NT2/D1 (cell line): ENCODE measurements around the gene TGFBR1.

Source experiments
- DNase-seq: peaks from one replicate; pipeline ENCODE4 v3.0.0-alpha.2; 2011; ENCODE audit warnings: low read depth, low spot score
- H3K27me3 ChIP-seq: 2 replicates; pipeline ENCODE4 v1.6.0; 2011; ENCODE audit warnings: mild to moderate bottlenecking; ENCODE audit not compliant: insufficient read length, insufficient read depth
- H3K36me3 ChIP-seq: 2 replicates; pipeline ENCODE4 v1.6.1; 2011; ENCODE audit warnings: mild to moderate bottlenecking, low read length, mixed read lengths; ENCODE audit not compliant: insufficient read depth, insufficient read length
- H3K4me1 ChIP-seq: 2 replicates; pipeline ENCODE4 v1.5.1; 2011; ENCODE audit not compliant: insufficient read depth, insufficient read length
- H3K4me3 ChIP-seq: 2 replicates; pipeline ENCODE4 v1.5.1; 2011; ENCODE audit warnings: low read depth; ENCODE audit not compliant: insufficient read length
- H3K9ac ChIP-seq: 2 replicates; pipeline ENCODE4 v1.6.0; 2011; ENCODE audit warnings: low read depth; ENCODE audit not compliant: insufficient read length
- H3K9me3 ChIP-seq: 2 replicates; pipeline ENCODE4 v1.5.1; 2011; ENCODE audit warnings: mild to moderate bottlenecking, low read length; ENCODE audit not compliant: insufficient read depth
- SUZ12 ChIP-seq: IDR thresholded peaks from 2 replicates; pipeline ENCODE4 v1.6.1; 2011; ENCODE audit not compliant: insufficient read length, insufficient read depth; ENCODE audit errors: extremely low read depth
- YY1 ChIP-seq: IDR thresholded peaks from 2 replicates; pipeline ENCODE4 v1.6.1; 2011; ENCODE audit not compliant: insufficient read length, insufficient read depth
- ZNF274 ChIP-seq: IDR thresholded peaks from 2 replicates; pipeline ENCODE4 v1.6.1; 2011; ENCODE audit warnings: mild to moderate bottlenecking, low read depth, low read length

TGFBR1 gene

GRCh38 chr9:99119976-99120655 is 15.2 kb downstream of the TGFBR1 start:
- TF ChIP-seq SUZ12: no peak
- no peak for TF ChIP-seq YY1
- no peak for TF ChIP-seq ZNF274
- no peaks in the 10 kb centered on the region for H3K27me3 ChIP-seq
- H3K9me3 ChIP-seq: no peaks in the 10 kb centered on the region
- no peaks in the 10 kb centered on the region for H3K4me1 ChIP-seq
- no peak for DNase-seq
- no peak overlapping the region for H3K4me3 ChIP-seq
- peaks cover 4% of the 10 kb centered on the region for H3K36me3 ChIP-seq
- no peak overlapping the region for H3K9ac ChIP-seq

- H3K4me1 ChIP-seq: no peaks in the 10 kb centered on the region
- no peak overlapping the region for H3K9ac ChIP-seq
- peaks cover 4% of the 10 kb centered on the region for H3K36me3 ChIP-seq
- H3K4me3 ChIP-seq: no peak overlapping the region
- no peak for DNase-seq
- H3K9me3 ChIP-seq: peaks cover 13% of the 10 kb centered on the region
- H3K27me3 ChIP-seq: no peaks in the 10 kb centered on the region
- TF ChIP-seq ZNF274 (no peak), SUZ12 (no peak), YY1 (no peak)
Measured at GRCh38 chr9:99121604-99122003, 16.7 kb downstream of the TGFBR1 start.

- H3K27me3 ChIP-seq: no peaks in the 10 kb centered on the region
- H3K9ac ChIP-seq: no peak overlapping the region
- no peak for DNase-seq
- H3K4me1 ChIP-seq: no peaks in the 10 kb centered on the region
- no peak for TF ChIP-seq YY1
- no peak for TF ChIP-seq SUZ12
- no peak for TF ChIP-seq ZNF274
- peaks cover 5% of the 10 kb centered on the region for H3K36me3 ChIP-seq
- peaks cover 23% of the 10 kb centered on the region for H3K9me3 ChIP-seq
- no peak overlapping the region for H3K4me3 ChIP-seq
Measured at GRCh38 chr9:99124534-99125255, 19.8 kb downstream of the TGFBR1 start.

- no peak for DNase-seq
- TF ChIP-seq ZNF274 (no peak), YY1 (no peak), SUZ12 (no peak)
- Histone ChIP-seq H3K9ac (no peak overlapping the region), H3K27me3 (no peaks in the 10 kb centered on the region), H3K4me1 (no peaks in the 10 kb centered on the region), H3K4me3 (no peak overlapping the region), H3K9me3 (peaks cover 23% of the 10 kb centered on the region), H3K36me3 (peaks cover 11% of the 10 kb centered on the region)
Measured at GRCh38 chr9:99125446-99125845, 20.5 kb downstream of the TGFBR1 start.

- no peak overlapping the region for H3K9ac ChIP-seq
- H3K27me3 ChIP-seq: no peaks in the 10 kb centered on the region
- no peak overlapping the region for H3K4me3 ChIP-seq
- H3K9me3 ChIP-seq: peaks cover 23% of the 10 kb centered on the region
- peaks cover 11% of the 10 kb centered on the region for H3K36me3 ChIP-seq
- H3K4me1 ChIP-seq: no peaks in the 10 kb centered on the region
- no peak for TF ChIP-seq ZNF274
- TF ChIP-seq SUZ12: no peak
- no peak for TF ChIP-seq YY1
- no peak for DNase-seq
Measured at GRCh38 chr9:99126312-99126711, 21.4 kb downstream of the TGFBR1 start.

- H3K36me3 ChIP-seq: peaks cover 16% of the 10 kb centered on the region
- DNase-seq: no peak
- H3K27me3 ChIP-seq: no peaks in the 10 kb centered on the region
- H3K4me3 ChIP-seq: no peak overlapping the region
- no peak overlapping the region for H3K9ac ChIP-seq
- H3K9me3 ChIP-seq: peaks cover 23% of the 10 kb centered on the region
- TF ChIP-seq ZNF274 (no peak), SUZ12 (no peak), YY1 (no peak)
- no peaks in the 10 kb centered on the region for H3K4me1 ChIP-seq
Measured at GRCh38 chr9:99127356-99128132, 22.6 kb downstream of the TGFBR1 start.

- H3K9ac ChIP-seq: no peak overlapping the region
- H3K36me3 ChIP-seq: peaks cover 16% of the 10 kb centered on the region
- H3K9me3 ChIP-seq: peaks cover 23% of the 10 kb centered on the region
- no peaks in the 10 kb centered on the region for H3K27me3 ChIP-seq
- TF ChIP-seq YY1 (no peak), ZNF274 (no peak), SUZ12 (no peak)
- H3K4me3 ChIP-seq: no peak overlapping the region
- no peak for DNase-seq
- no peaks in the 10 kb centered on the region for H3K4me1 ChIP-seq
Measured at GRCh38 chr9:99128133-99128406, 23.2 kb downstream of the TGFBR1 start.
